Spleen (tissue), 11 donors: ENCODE measurements around the gene CCDC71L. TPM values are rescaled to one million over a fixed set of nuclear protein-coding genes. Genes with fewer than 3 reads are reported as not detected.
A peak's percentile ranks its signal among the peaks of the same experiment; 100 is the strongest.

Experiments used
- DNase-seq: peaks from one replicate; pipeline ENCODE4 v3.0.0-alpha.2; 2020
- H3K27ac ChIP-seq, 8 donors: fragments of 200-600 bp; sonication (generic) in 7 of 8; 1 replicate in 4 of 8; 2 replicates in 4 of 8; pipeline versions ENCODE4 v1.5.0 to v1.8.0; 2016 to 2021; ENCODE audit warnings: inconsistent platforms in 4 of 8, mild to moderate bottlenecking in 4 of 8, moderate library complexity in 1 of 8
- H3K27me3 ChIP-seq, 7 donors: fragments of 200-600 bp; sonication (generic) in 6 of 7; replicated peaks in 1 of 7; 1 replicate in 4 of 7; 2 replicates in 3 of 7; pipeline versions ENCODE4 v1.5.0 to v1.8.0; 2016 to 2021; ENCODE audit warnings: inconsistent platforms in 3 of 7, mild to moderate bottlenecking in 1 of 7
- H3K36me3 ChIP-seq, 6 donors: fragments of 200-600 bp; sonication (generic) in 5 of 6; 1 replicate in 4 of 6; 2 replicates in 2 of 6; pipeline versions ENCODE4 v1.5.0 to v1.8.0; 2016 to 2021; ENCODE audit warnings: inconsistent platforms in 2 of 6
- H3K4me1 ChIP-seq, 6 donors: fragments of 200-600 bp; sonication (generic) in 5 of 6; 1 replicate in 3 of 6; 2 replicates in 3 of 6; pipeline versions ENCODE4 v1.5.0 to v1.8.0; 2016 to 2021; ENCODE audit warnings: inconsistent platforms in 3 of 6
- H3K4me3 ChIP-seq, 8 donors: fragments of 200-600 bp; sonication (generic) in 7 of 8; 1 replicate in 4 of 8; 2 replicates in 4 of 8; pipeline versions ENCODE4 v1.5.0 to v1.8.0; 2016 to 2021; ENCODE audit warnings: inconsistent platforms in 4 of 8, mild to moderate bottlenecking in 4 of 8, moderate library complexity in 2 of 8
- H3K9me3 ChIP-seq, 8 donors: fragments of 200-600 bp; sonication (generic) in 7 of 8; 1 replicate in 4 of 8; 2 replicates in 4 of 8; pipeline versions ENCODE4 v1.5.0 to v1.8.0; 2016 to 2021; ENCODE audit warnings: inconsistent platforms in 4 of 8
- POLR2A ChIP-seq, 3 donors: fragments of 450-650 bp; IDR thresholded peaks; one replicate each; pipeline ENCODE4 v1.5.1; 2017; ENCODE audit warnings: antibody characterized with exemption in 3 of 3, mild to moderate bottlenecking in 1 of 3
- POLR2AphosphoS5 ChIP-seq, 3 donors: sonication (generic); formaldehyde crosslinking; IDR thresholded peaks; one replicate each; pipeline ENCODE4 v1.5.1; 2017; ENCODE audit warnings: antibody characterized with exemption in 3 of 3
- WGBS, 5 donors: extraction: QIAGEN DNeasy Blood & Tissue Kit in 3 of 5; methylation state at CpG; one replicate each; pipeline versions ENCODE4 v1.1.5 to v1.1.7; 2013 to 2018; 5-methylcytosine and 5-hydroxymethylcytosine counted together
- intact Hi-C: fragments of 100-400 bp; cut with DNase I; formaldehyde crosslinking; loops from one replicate; pipeline ENCODE4 v1.15.0; 2023; ENCODE audit warnings: low total_unique reads
- polyA plus RNA-seq, 3 donors: library from polyadenylated mRNA; stranded (reverse); fragments of 200-250 nt; gene quantifications; one replicate each; pipeline ENCODE4 v1.2.1, GENCODE V29; 2013
- total RNA-seq, 7 donors: library from RNA; depleted of rRNA in 3 of 7; stranded (reverse); fragments of >200 nt in 3 of 7; fragmentation: NEBNext Ultra II Directional in 4 of 7; extraction: Animal tissue kit (Norgen Biotek cat#: 25700) in 4 of 7; gene quantifications; one replicate each; pipeline versions ENCODE4 v1.1.0 to v1.2.1, GENCODE V29; 2016 to 2021
- TF ChIP-seq, protein P1 (sequence below), 11 experiments: fragments of 200-600 bp in 7 of 11; fragments of 450-650 bp in 4 of 11; sonication (generic) in 4 of 11; IDR thresholded peaks in 8 of 11; conservative IDR thresholded peaks in 3 of 11; 1 replicate in 7 of 11; 2 replicates in 4 of 11; pipeline versions ENCODE4 v1.4.0 to v1.8.0; 2016 to 2021; ENCODE audit warnings: antibody characterized with exemption in 11 of 11, inconsistent platforms in 4 of 11, mild to moderate bottlenecking in 1 of 11
- donor health status: healthy with polysubstance abuse.
- donor health status: DM: no; HTN: no; CAD: no; lungs with moderate emphysema.
- donor health status: DM: no; HTN: no; CAD: no.
- donor health status: Bipolar disorder and iron deficiency.
- donor health status: healthy.
- donor health status: DM: no; HTN: no; CAD: no.
- donor health status: DM: yes; HTN: yes; CAD: no.

Gene CCDC71L
- total and polyA plus RNA-seq, 10 donors = 22.7 to 70.9 (median 36.4) TPM

- WGBS, 5 donors = 52 to 61% (median 53%) methylated on average over 6 of the region's 6 CpGs
- TF ChIP-seq, protein P1, sequence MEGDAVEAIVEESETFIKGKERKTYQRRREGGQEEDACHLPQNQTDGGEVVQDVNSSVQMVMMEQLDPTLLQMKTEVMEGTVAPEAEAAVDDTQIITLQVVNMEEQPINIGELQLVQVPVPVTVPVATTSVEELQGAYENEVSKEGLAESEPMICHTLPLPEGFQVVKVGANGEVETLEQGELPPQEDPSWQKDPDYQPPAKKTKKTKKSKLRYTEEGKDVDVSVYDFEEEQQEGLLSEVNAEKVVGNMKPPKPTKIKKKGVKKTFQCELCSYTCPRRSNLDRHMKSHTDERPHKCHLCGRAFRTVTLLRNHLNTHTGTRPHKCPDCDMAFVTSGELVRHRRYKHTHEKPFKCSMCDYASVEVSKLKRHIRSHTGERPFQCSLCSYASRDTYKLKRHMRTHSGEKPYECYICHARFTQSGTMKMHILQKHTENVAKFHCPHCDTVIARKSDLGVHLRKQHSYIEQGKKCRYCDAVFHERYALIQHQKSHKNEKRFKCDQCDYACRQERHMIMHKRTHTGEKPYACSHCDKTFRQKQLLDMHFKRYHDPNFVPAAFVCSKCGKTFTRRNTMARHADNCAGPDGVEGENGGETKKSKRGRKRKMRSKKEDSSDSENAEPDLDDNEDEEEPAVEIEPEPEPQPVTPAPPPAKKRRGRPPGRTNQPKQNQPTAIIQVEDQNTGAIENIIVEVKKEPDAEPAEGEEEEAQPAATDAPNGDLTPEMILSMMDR (IDR thresholded peaks at IDR 0.05 in 8 of 11, conservative IDR thresholded peaks at IDR 0.05 in 3 of 11) = no peak
- TF ChIP-seq POLR2AphosphoS5 (IDR thresholded peaks at IDR 0.05) = peak in 1 of 3 donors; percentile 19
- peaks cover 0 to 5% (median 0%) of the 10 kb centered on the region in 6 donors for H3K4me1 ChIP-seq
- H3K36me3 ChIP-seq = no peaks in the 10 kb centered on the region
- H3K9me3 ChIP-seq = peaks cover 0 to 26% (median 15%) of the 10 kb centered on the region in 8 donors
- no peak overlapping the region for H3K27ac ChIP-seq
- no peak overlapping the region for H3K4me3 ChIP-seq
- no peak for DNase-seq
- no peaks in the 10 kb centered on the region for H3K27me3 ChIP-seq
- intact Hi-C loops = no loop called here
These were observed 35.2 kb downstream of the CCDC71L start for GRCh38 chr7:106625678-106626301.

DNA sequence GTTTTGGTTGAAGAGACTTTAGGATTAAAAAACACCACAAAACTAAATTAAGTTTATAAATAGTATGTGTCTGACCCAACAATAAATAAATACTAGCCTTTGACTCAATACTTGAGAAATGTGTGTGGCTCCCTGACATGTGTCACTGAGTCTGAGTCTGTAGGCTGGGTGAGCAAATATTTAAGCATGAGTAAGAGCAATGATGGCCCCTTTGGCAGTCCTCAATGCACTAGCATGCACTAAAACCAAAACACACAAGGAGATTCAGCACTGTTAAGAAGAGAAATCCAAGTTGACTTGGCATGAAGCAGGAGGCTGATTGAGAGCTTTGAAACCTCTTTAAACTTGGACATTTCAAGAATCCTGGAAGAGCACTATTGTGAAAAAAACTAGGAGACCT is 37.1 kb downstream of the CCDC71L start:
- intact Hi-C loops = no loop called here

GRCh38 chr7:106623315-106623660 is 37.7 kb downstream of the CCDC71L start:
- Histone ChIP-seq H3K36me3 (no peaks in the 10 kb centered on the region), H3K9me3 (peaks cover 0 to 29% (median 15%) of the 10 kb centered on the region in 8 donors), H3K27ac (no peak overlapping the region), H3K4me1 (peaks cover 0 to 6% (median 0%) of the 10 kb centered on the region in 6 donors), H3K4me3 (no peak overlapping the region), H3K27me3 (no peaks in the 10 kb centered on the region)
- WGBS, 5 donors = 42 to 90% (median 72%) methylated on average over 2 of the region's 2 CpGs
- intact Hi-C loops = no loop called here
- TF ChIP-seq POLR2AphosphoS5 (IDR thresholded peaks at IDR 0.05) (no peak), POLR2A (IDR thresholded peaks at IDR 0.05) (no peak)
- TF ChIP-seq, protein P1 (IDR thresholded peaks at IDR 0.05 in 8 of 11, conservative IDR thresholded peaks at IDR 0.05 in 3 of 11) = no peak
- no peak for DNase-seq

More for the DNA sequence above, 37.1 kb downstream of the CCDC71L start:
- Histone ChIP-seq H3K4me3 (no peak overlapping the region), H3K27ac (no peak overlapping the region), H3K36me3 (no peaks in the 10 kb centered on the region), H3K4me1 (peaks cover 0 to 5% (median 0%) of the 10 kb centered on the region in 6 donors), H3K27me3 (no peaks in the 10 kb centered on the region), H3K9me3 (peaks cover 0 to 29% (median 15%) of the 10 kb centered on the region in 8 donors)
- no peak for DNase-seq
- no peak for TF ChIP-seq POLR2A (IDR thresholded peaks at IDR 0.05)
- TF ChIP-seq, protein P1 (IDR thresholded peaks at IDR 0.05 in 8 of 11, conservative IDR thresholded peaks at IDR 0.05 in 3 of 11) = no peak
- no peak for TF ChIP-seq POLR2AphosphoS5 (IDR thresholded peaks at IDR 0.05)

DNA sequence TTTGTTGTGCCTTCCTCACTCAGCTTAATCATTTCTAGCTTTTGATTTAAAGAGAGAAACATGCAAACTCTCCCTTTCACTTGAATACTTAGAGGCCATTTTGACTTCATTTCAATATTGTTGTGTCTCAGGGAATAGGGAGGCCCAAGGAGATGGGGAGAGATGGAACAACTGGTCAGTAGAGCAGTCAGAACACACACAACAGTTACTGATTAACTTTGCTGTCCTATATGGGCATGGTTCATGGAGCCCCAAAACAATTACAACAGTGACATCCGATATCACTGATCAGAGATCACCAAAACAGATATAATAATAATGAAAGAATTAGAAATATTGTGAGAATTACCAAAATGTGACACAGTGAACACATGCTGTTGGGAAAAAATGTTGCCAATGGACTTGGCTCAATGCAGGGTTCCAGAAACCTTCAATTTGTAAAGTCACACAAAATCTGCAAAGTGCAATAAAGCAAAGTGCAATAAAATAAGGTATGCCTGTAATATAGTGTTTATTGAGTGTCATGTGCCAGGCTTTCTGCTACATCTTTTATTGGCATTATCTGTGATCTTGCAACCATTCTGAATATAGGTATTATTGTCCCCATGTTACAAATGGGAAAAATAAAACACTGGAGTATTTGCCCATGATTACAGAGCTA is 38.2 kb downstream of the CCDC71L start:
- H3K4me1 ChIP-seq = peaks cover 0 to 9% (median 0%) of the 10 kb centered on the region in 6 donors
- WGBS, 5 donors = 90 to 98% (median 97%) methylated on average over 1 of the region's 1 CpG
- no peak overlapping the region for H3K4me3 ChIP-seq
- TF ChIP-seq POLR2A (IDR thresholded peaks at IDR 0.05) (no peak), POLR2AphosphoS5 (IDR thresholded peaks at IDR 0.05) (no peak)
- TF ChIP-seq, protein P1 (IDR thresholded peaks at IDR 0.05 in 8 of 11, conservative IDR thresholded peaks at IDR 0.05 in 3 of 11) = no peak
- H3K27me3 ChIP-seq = no peaks in the 10 kb centered on the region
- H3K27ac ChIP-seq = no peak overlapping the region
- intact Hi-C loops = no loop called here
- DNase-seq = no peak
- H3K9me3 ChIP-seq = peaks cover 0 to 29% (median 15%) of the 10 kb centered on the region in 8 donors
- no peaks in the 10 kb centered on the region for H3K36me3 ChIP-seq
